Mucosa of descending colon (tissue), 3 donors: Measurements from ENCODE around the gene ADGRG1. TPM values are rescaled to one million over a fixed set of nuclear protein-coding genes. Genes with fewer than 3 reads are reported as not detected.

Experiments
- ATAC-seq: fragments of 200-7000 bp; cut with Tn5 transposase; one replicate; pipeline ENCODE4 v1.9.1; 2020; ENCODE audit warnings: mild to moderate bottlenecking, moderate library complexity
- DNase-seq, 3 donors: peaks; one replicate each; pipeline ENCODE4 v3.0.0-alpha.2; 2020
- H3K36me3 ChIP-seq: fragments of 200-600 bp; one replicate; pipeline ENCODE4 v1.8.0; 2021; ENCODE audit warnings: low read depth, mild to moderate bottlenecking
- H3K4me1 ChIP-seq: fragments of 200-600 bp; one replicate; pipeline ENCODE4 v1.8.0; 2021; ENCODE audit warnings: low read depth, mild to moderate bottlenecking
- H3K4me3 ChIP-seq: fragments of 200-600 bp; one replicate; pipeline ENCODE4 v1.8.0; 2021; ENCODE audit warnings: mild to moderate bottlenecking
- H3K9me3 ChIP-seq: fragments of 200-600 bp; one replicate; pipeline ENCODE4 v1.8.0; 2021; ENCODE audit warnings: mild to moderate bottlenecking
- intact Hi-C, 2 donors: fragments of 100-400 bp; cut with DNase I in 1 of 2; cut with micrococcal nuclease in 1 of 2; formaldehyde crosslinking; loops; one replicate each; pipeline versions ENCODE4 v1.11.0 to v1.11.1; 2022; cut with DNase I, micrococcal nuclease
- total RNA-seq, 3 donors: library from RNA; stranded (reverse); fragmentation: NEBNext Ultra II Directional in 2 of 3; extraction: Animal tissue kit (Norgen Biotek cat#: 25700) in 2 of 3; gene quantifications; one replicate each; pipeline versions ENCODE4 v1.2.1 to v1.2.4, GENCODE V29; 2021 to 2023
- TF ChIP-seq, protein P1 (sequence below): fragments of 200-600 bp; IDR thresholded peaks from one replicate; pipeline ENCODE4 v1.8.0; 2022; ENCODE audit warnings: antibody characterized with exemption, mild to moderate bottlenecking
- donor health status: DM: no; HTN: no; CAD: no; lungs with moderate emphysema.
- donor health status: DM: no; HTN: no; CAD: no.
- donor health status: DM: no; HTN: yes; CAD: no.

Gene ADGRG1
- total RNA-seq, 3 donors from 2014 or later = 37.0 to 104 (median 98.4) TPM

DNA sequence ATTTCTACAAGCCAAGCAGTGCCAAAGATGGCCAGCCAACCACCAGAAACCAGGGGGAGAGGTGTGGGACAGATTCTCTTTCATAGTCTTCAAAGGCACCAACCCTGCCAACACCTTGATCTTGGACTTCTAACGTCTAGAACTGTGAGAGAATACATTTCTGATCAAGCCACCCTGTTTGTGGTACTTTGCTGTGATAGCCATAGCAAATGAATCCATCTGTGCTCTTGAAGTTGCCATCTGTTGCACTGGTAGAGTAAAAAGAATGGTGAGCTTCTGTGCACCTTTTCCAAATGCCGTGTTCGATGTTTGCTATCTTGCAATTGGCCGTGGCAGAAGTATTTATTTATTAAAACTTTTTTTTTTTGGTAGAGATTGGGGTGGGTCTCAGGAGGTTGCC lies 16.7 kb upstream of the ADGRG1 start:
- Histone ChIP-seq H3K9me3 (no peaks in the 10 kb centered on the region), H3K36me3 (no peaks in the 10 kb centered on the region), H3K4me1 (peaks cover 16% of the 10 kb centered on the region), H3K4me3 (no peak overlapping the region)
- TF ChIP-seq, protein P1, sequence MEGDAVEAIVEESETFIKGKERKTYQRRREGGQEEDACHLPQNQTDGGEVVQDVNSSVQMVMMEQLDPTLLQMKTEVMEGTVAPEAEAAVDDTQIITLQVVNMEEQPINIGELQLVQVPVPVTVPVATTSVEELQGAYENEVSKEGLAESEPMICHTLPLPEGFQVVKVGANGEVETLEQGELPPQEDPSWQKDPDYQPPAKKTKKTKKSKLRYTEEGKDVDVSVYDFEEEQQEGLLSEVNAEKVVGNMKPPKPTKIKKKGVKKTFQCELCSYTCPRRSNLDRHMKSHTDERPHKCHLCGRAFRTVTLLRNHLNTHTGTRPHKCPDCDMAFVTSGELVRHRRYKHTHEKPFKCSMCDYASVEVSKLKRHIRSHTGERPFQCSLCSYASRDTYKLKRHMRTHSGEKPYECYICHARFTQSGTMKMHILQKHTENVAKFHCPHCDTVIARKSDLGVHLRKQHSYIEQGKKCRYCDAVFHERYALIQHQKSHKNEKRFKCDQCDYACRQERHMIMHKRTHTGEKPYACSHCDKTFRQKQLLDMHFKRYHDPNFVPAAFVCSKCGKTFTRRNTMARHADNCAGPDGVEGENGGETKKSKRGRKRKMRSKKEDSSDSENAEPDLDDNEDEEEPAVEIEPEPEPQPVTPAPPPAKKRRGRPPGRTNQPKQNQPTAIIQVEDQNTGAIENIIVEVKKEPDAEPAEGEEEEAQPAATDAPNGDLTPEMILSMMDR = no peak
- DNase-seq = no peak
- intact Hi-C loops = no loop called here
- no peak for ATAC-seq

DNA sequence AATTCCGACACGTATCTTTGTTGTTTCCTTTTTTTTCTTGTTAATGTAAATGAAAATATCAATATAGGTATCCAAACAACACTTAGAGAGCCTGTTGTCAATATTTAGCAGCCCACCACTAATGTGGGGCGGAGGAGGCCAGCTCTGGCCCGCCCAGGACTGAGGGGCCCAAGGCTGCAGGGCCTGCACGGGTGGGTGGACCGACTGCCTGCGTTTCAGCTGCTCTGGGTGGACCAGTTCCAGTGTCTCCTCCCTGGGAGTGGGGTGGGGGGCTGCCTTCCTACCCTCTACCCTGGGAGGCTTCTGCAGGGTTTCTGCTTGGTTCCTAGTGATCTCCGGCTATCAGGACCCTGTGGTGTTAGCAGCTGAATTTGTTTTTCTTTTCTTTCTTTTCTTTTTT lies 15.9 kb upstream of the ADGRG1 start:
- H3K36me3 ChIP-seq = no peaks in the 10 kb centered on the region
- no peaks in the 10 kb centered on the region for H3K9me3 ChIP-seq
- TF ChIP-seq, protein P1 = no peak
- DNase-seq (peak in 1 of 3 donors; percentile 1), ATAC-seq (no peak)
- peaks cover 16% of the 10 kb centered on the region for H3K4me1 ChIP-seq
- H3K4me3 ChIP-seq = no peak overlapping the region
- intact Hi-C loops = no loop called here

DNA sequence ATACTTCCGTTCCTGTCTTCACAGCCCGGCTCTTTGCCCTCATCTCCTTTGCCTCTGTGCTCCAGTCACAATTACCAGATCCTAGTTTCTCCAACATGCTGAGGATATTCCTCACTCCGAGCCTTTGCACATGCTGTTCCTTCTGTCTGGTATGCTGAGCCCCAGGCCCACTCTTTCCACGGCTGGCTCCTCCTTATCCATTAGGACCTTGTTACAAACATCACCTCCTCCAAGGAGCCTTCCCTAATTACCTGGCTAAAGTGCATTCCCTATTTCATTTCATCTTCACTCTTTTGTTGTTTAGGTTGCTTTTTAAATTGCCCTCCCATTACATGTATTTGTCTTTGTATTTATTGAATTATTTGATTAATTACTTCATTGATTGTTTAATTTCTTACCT lies 14.9 kb upstream of the ADGRG1 start:
- no peak for DNase-seq

DNA sequence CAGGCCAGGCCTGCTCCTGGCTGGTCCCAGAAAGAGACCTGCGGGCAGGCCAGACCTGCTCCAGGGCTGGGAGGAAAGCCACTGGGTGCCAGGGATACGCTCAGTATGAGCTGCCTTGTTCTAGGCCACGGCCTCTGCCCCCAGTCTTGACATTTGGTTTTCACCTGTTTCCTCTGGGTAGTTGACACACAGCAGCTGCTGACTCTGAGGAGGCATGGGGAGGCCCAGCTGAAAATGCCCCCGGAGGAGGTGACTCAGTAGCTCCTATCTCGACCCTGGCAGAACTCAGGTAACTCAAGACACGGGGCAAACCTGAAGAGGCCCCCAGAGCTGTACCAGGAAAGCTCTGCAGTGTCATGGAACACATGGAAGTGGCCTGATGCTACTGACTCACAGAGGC lies 13.9 kb upstream of the ADGRG1 start:
- H3K4me3 ChIP-seq = no peak overlapping the region
- TF ChIP-seq, protein P1 = no peak
- no peaks in the 10 kb centered on the region for H3K9me3 ChIP-seq
- ATAC-seq (no peak), DNase-seq (no peak)
- intact Hi-C loops = no loop called here
- H3K36me3 ChIP-seq = no peaks in the 10 kb centered on the region
- H3K4me1 ChIP-seq = peaks cover 13% of the 10 kb centered on the region

More for the DNA sequence above, 14.9 kb upstream of the ADGRG1 start:
- H3K4me3 ChIP-seq = no peak overlapping the region
- peaks cover 16% of the 10 kb centered on the region for H3K4me1 ChIP-seq
- no peaks in the 10 kb centered on the region for H3K9me3 ChIP-seq
- ATAC-seq = no peak
- intact Hi-C loops = no loop called here
- no peaks in the 10 kb centered on the region for H3K36me3 ChIP-seq
- TF ChIP-seq, protein P1 = no peak

DNA sequence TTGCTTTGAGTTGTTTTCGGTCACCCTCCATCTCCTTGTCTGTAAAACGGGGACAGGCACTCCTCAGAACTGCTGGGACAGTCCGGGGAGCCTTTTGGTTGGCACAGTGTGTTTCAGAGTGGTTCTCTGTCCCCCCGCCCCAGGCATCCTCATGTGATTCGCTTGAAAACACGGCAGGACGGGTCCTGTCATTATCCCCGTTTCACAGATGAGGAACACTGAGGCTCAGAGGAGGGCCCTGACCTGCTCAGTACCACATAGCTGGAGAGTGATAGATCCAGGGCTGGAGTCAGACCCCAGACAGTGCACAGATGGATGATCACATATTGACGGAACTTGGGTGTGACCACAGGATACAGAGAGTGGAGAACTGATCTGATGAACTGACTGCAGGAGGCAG lies 13.5 kb upstream of the ADGRG1 start:
- Histone ChIP-seq H3K4me3 (no peak overlapping the region), H3K36me3 (no peaks in the 10 kb centered on the region), H3K9me3 (no peaks in the 10 kb centered on the region), H3K4me1 (peaks cover 9% of the 10 kb centered on the region)
- DNase-seq (peak in 1 of 3 donors; percentile 5), ATAC-seq (no peak)
- intact Hi-C loops = no loop called here
- TF ChIP-seq, protein P1 = no peak

DNA sequence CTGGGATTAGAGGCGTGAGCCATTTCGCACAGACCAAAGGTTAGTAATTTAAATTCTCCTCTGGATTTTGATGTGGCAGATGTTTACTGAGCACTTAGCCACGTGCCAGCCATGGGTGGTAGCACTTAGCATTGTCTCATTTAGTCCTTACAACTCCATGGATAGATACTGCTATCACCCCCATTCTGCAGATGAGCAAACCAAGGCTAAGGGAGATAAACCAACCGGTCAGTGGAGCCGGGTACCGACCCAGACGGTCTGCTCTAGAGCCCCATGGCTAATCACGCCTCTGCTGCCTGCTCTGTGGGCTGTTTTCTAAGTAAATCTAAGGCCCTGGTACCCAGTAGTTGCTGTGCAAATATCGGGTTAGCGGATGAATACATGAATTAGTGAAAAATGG lies 12.6 kb upstream of the ADGRG1 start:
- ATAC-seq (no peak), DNase-seq (peak in 1 of 3 donors; percentile 15)
- Histone ChIP-seq H3K4me3 (no peak overlapping the region), H3K36me3 (no peaks in the 10 kb centered on the region), H3K4me1 (peaks cover 7% of the 10 kb centered on the region), H3K9me3 (no peaks in the 10 kb centered on the region)
- TF ChIP-seq, protein P1 = no peak
- intact Hi-C loops = no loop called here
